Duodenal mucosa (tissue), 2 donors: ENCODE measurements around the gene NUP153.

Experiments used
- H3K27ac ChIP-seq: one replicate; pipeline ENCODE4 v1.7.0; 2013; ENCODE audit warnings: low read depth, low read length
- H3K27me3 ChIP-seq, 2 donors: one replicate each; pipeline ENCODE4 v1.7.0; 2013; ENCODE audit warnings: low read length in 2 of 2, control low read depth in 1 of 2; ENCODE audit not compliant: insufficient read depth in 2 of 2, control insufficient read depth in 1 of 2
- H3K36me3 ChIP-seq, 2 donors: one replicate each; pipeline ENCODE4 v1.7.0; 2013; ENCODE audit warnings: low read length in 2 of 2, control low read depth in 1 of 2; ENCODE audit not compliant: insufficient read depth in 2 of 2, control insufficient read depth in 1 of 2
- H3K4me1 ChIP-seq, 2 donors: one replicate each; pipeline ENCODE4 v1.7.0; 2013; ENCODE audit warnings: low read length in 2 of 2, control low read depth in 1 of 2; ENCODE audit not compliant: insufficient read depth in 2 of 2, control insufficient read depth in 1 of 2
- H3K4me3 ChIP-seq, 2 donors: one replicate each; pipeline ENCODE4 v1.7.0; 2013; ENCODE audit warnings: low read length in 2 of 2, low read depth in 1 of 2
- H3K9ac ChIP-seq, 2 donors: one replicate each; pipeline ENCODE4 v1.7.0; 2013; ENCODE audit warnings: low read length in 2 of 2, low read depth in 1 of 2
- H3K9me3 ChIP-seq, 2 donors: one replicate each; pipeline ENCODE4 v1.7.0; 2013; ENCODE audit warnings: low read length in 2 of 2, control low read depth in 1 of 2; ENCODE audit not compliant: control insufficient read depth in 1 of 2

The NUP153 gene

GRCh38 chr6:17691925-17692538, 14.7 kb downstream of the NUP153 start:
- H3K9ac ChIP-seq: no peak overlapping the region
- no peaks in the 10 kb centered on the region for H3K4me1 ChIP-seq
- H3K9me3 ChIP-seq: no peaks in the 10 kb centered on the region

GRCh38 chr6:17688481-17688880, 18.2 kb downstream of the NUP153 start:
- no peaks in the 10 kb centered on the region for H3K4me1 ChIP-seq
- peaks cover 0 to 22% of the 10 kb centered on the region in 2 donors for H3K36me3 ChIP-seq
- H3K9ac ChIP-seq: no peak overlapping the region
- H3K9me3 ChIP-seq: no peaks in the 10 kb centered on the region
- no peak overlapping the region for H3K27ac ChIP-seq
- no peaks in the 10 kb centered on the region for H3K27me3 ChIP-seq
- no peak overlapping the region for H3K4me3 ChIP-seq

More at GRCh38 chr6:17691925-17692538, 14.7 kb downstream of the NUP153 start:
- no peak overlapping the region for H3K27ac ChIP-seq
- peaks cover 0 to 7% of the 10 kb centered on the region in 2 donors for H3K36me3 ChIP-seq
- no peak overlapping the region for H3K4me3 ChIP-seq
- no peaks in the 10 kb centered on the region for H3K27me3 ChIP-seq

GRCh38 chr6:17687136-17687535, 19.6 kb downstream of the NUP153 start:
- Histone ChIP-seq H3K27ac (no peak overlapping the region), H3K9ac (no peak overlapping the region), H3K36me3 (peaks cover 1 to 35% of the 10 kb centered on the region in 2 donors), H3K27me3 (no peaks in the 10 kb centered on the region), H3K4me3 (no peak overlapping the region), H3K4me1 (no peaks in the 10 kb centered on the region), H3K9me3 (no peaks in the 10 kb centered on the region)

DNA sequence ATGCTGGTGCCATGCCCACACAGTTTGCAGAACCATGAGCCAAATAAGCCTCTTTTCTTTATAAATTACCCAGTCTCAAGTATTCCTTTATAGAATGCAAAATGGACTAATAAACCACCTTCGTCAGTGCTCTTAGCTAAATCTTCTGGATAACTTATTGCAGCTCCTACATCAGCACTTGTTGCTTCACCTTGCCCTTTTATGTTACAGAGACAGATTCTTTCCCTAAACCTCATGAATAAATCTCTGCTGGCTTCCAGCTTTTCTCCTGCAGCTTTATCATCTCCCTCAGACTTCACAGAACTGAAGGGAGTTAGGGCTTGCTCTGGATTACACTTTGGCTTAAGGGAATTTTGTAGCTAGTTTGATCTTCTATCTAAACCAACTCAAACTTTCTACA, 22.6 kb downstream of the NUP153 start:
- no peak overlapping the region for H3K9ac ChIP-seq
- H3K4me3 ChIP-seq: no peak overlapping the region
- H3K36me3 ChIP-seq: peaks cover 4 to 43% of the 10 kb centered on the region in 2 donors
- no peaks in the 10 kb centered on the region for H3K9me3 ChIP-seq
- H3K27me3 ChIP-seq: no peaks in the 10 kb centered on the region
- H3K27ac ChIP-seq: no peak overlapping the region
- H3K4me1 ChIP-seq: no peaks in the 10 kb centered on the region

DNA sequence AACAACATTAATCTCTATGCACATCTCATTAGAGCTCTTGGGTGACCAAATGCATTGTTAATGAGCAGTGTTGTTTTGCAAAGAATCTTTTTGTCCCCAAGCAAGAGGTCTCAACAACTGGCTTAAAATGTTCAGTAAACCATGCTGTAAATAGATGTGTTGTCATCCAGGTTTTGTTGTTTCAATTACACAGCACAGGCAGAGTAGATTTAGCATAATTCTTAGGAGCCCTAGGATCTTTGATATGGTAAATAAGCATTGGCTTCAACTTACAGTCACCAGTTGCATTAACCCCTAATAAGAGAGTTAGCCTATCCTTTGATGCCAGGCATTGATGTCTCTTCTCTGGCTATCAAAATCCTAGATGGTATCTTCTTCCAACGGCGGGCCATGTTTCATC, 23.3 kb downstream of the NUP153 start:
- Histone ChIP-seq H3K36me3 (peaks cover 4 to 43% of the 10 kb centered on the region in 2 donors), H3K9ac (no peak overlapping the region), H3K4me1 (no peaks in the 10 kb centered on the region), H3K9me3 (no peaks in the 10 kb centered on the region), H3K27ac (no peak overlapping the region), H3K4me3 (no peak overlapping the region), H3K27me3 (no peaks in the 10 kb centered on the region)

- Histone ChIP-seq H3K9ac (no peak overlapping the region), H3K9me3 (no peaks in the 10 kb centered on the region), H3K36me3 (peaks cover 4 to 38% of the 10 kb centered on the region in 2 donors), H3K4me3 (no peak overlapping the region), H3K4me1 (no peaks in the 10 kb centered on the region), H3K27me3 (no peaks in the 10 kb centered on the region), H3K27ac (no peak overlapping the region)
These were observed 27.0 kb downstream of the NUP153 start for GRCh38 chr6:17679726-17680125.

GRCh38 chr6:17677602-17678001, 29.1 kb downstream of the NUP153 start:
- H3K27ac ChIP-seq: no peak overlapping the region
- H3K36me3 ChIP-seq: peaks cover 13 to 40% of the 10 kb centered on the region in 2 donors
- H3K4me1 ChIP-seq: no peaks in the 10 kb centered on the region
- H3K9ac ChIP-seq: no peak overlapping the region
- H3K27me3 ChIP-seq: no peaks in the 10 kb centered on the region
- no peak overlapping the region for H3K4me3 ChIP-seq
- H3K9me3 ChIP-seq: no peaks in the 10 kb centered on the region

DNA sequence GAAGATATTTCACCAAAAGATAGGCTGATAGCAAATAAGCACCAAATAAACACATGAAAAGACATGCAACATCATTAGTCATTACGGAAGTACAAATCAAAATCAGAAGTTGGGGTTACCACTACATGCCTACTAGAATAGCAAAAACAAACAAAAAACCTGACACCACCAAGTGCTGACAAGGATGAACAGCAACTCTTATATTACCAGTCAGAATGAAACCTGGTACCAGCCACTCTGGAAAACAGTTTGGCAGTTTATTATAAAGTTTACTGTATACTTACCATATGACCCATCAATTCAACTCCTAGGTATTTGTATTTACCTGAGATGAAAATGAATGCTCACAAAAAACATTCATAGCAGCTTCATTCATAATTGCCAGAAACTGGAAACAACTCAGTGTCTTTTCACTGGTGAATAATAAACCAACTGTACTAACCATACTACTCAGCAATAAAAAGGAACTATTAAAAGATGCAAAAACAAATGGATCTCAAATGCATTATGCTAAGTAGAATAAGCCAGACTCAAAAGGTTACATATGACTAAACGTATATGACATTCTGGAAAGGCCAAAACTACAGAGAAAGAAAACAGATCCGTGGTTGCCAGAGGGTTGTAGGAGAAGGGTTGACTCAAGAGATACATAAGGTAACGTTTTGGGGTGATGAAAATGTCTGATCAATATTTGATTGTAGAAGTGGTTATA, 33.0 kb downstream of the NUP153 start:
- Histone ChIP-seq H3K36me3 (peaks cover 22 to 57% of the 10 kb centered on the region in 2 donors), H3K27ac (no peak overlapping the region), H3K9ac (no peak overlapping the region), H3K27me3 (no peaks in the 10 kb centered on the region), H3K4me1 (no peaks in the 10 kb centered on the region), H3K4me3 (no peak overlapping the region), H3K9me3 (no peaks in the 10 kb centered on the region)

DNA sequence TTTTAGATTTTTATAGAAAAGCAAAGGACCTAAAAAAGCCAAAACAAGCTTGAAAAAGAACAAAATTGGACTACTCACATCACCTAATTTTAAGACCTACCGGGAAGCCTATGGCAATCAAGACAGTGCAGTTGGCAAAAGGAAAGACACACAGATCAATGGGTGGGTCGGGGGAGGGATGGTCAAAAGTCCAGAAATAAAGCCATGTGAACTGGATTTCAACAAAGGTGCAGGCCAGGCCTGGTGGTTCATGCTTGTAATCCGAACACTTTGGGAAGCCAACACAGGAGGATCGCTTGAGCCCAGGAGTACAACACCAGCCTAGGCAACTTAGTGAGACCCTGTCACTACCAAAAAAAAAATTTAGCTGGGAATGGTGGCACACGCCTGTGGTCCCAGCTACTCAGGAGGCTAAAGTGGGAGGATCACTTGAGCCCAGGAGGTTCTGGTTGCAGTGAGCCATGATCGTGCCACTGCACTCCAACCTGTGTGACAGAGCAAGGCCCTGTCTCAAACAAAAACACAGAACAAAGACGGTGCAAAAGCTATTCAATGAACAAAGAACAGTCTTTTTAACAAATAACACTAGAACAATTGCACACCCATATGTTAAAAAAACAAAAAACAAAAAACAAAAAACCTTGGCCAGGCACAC, 34.5 kb downstream of the NUP153 start:
- H3K27me3 ChIP-seq: no peaks in the 10 kb centered on the region
- H3K9ac ChIP-seq: no peak overlapping the region
- no peaks in the 10 kb centered on the region for H3K4me1 ChIP-seq
- peaks cover 26 to 65% of the 10 kb centered on the region in 2 donors for H3K36me3 ChIP-seq
- H3K27ac ChIP-seq: no peak overlapping the region
- H3K4me3 ChIP-seq: no peak overlapping the region
- no peaks in the 10 kb centered on the region for H3K9me3 ChIP-seq

GRCh38 chr6:17666646-17667045, 40.1 kb downstream of the NUP153 start:
- Histone ChIP-seq H3K27me3 (no peaks in the 10 kb centered on the region), H3K4me1 (no peaks in the 10 kb centered on the region), H3K36me3 (peaks cover 31 to 50% of the 10 kb centered on the region in 2 donors), H3K27ac (no peak overlapping the region), H3K4me3 (no peak overlapping the region), H3K9me3 (no peaks in the 10 kb centered on the region), H3K9ac (no peak overlapping the region)
